K562 (cell line): ENCODE measurements around the gene LRRC4C. TPM values are rescaled to one million over a fixed set of nuclear protein-coding genes. Genes with fewer than 3 reads are reported as not detected.

Source experiments
- polyA plus RNA-seq, 8 experiments: library from polyadenylated mRNA; depleted of rRNA in 4 of 8; stranded (reverse) in 5 of 8; unstranded in 3 of 8; fragments of >200 nt; fragmentation: Nextera tagmentation in 2 of 8; fragmentation: Illumina TruSeq in 1 of 8; extraction: Ambion mirVana in 2 of 8; extraction: Trizol in 1 of 8; gene quantifications; 2 replicates each; pipeline versions ENCODE4 v1.2.1 to v1.2.3, GENCODE V29; 2011 to 2014; ENCODE audit warnings: inconsistent platforms in 1 of 8, missing spikeins in 1 of 8
- small RNA-seq: library from RNA; depleted of rRNA; stranded (forward); fragments of <200 nt; gene quantifications from one replicate; pipeline ENCODE3, GENCODE V24; 2014
- total RNA-seq, 7 experiments: library from RNA; depleted of rRNA in 6 of 7; stranded (reverse); fragments of >200 nt in 6 of 7; fragmentation: Illumina TruSeq in 2 of 7; extraction: Trizol in 2 of 7; gene quantifications; 2 replicates each; pipeline versions ENCODE4 v1.2.1 to v1.2.3, GENCODE V29; 2011 to 2021; ENCODE audit warnings: low replicate concordance in 1 of 7

The LRRC4C gene
- total and polyA plus RNA-seq, 9 of the 15 experiments (the other 6 are each of a cell fraction or from before 2014, with no cell fraction given): not detected

Small RNA genes lying within 50 kb of the gene (small RNA-seq; reads per million reads assigned to genes)
- gene RF00019 (not detected), gene RNU6-365P (not detected)
